Esophagus muscularis mucosa (tissue), 4 donors: ENCODE results near the gene FOXL2. TPM values are rescaled to one million over a fixed set of nuclear protein-coding genes. Genes with fewer than 3 reads are reported as not detected.
"Not testable (repeated sequence)": the region's sequence is repeated elsewhere in the genome, so short reads cannot be mapped to it uniquely, and the experiment has no call there.

Experiments used
- DNase-seq: peaks from one replicate; pipeline ENCODE4 v3.0.0-alpha.2; 2017; ENCODE audit errors: extremely low spot score
- H3K27ac ChIP-seq, 4 donors: fragments of 200-600 bp; sonication (generic); replicated peaks in 1 of 4; 1 replicate in 3 of 4; 2 replicates in 1 of 4; pipeline ENCODE4 v1.5.1; 2016 to 2019; ENCODE audit warnings: mild to moderate bottlenecking in 1 of 4
- H3K27me3 ChIP-seq, 4 donors: fragments of 200-600 bp; sonication (generic); one replicate each; pipeline versions ENCODE4 v1.5.1 to v1.6.0; 2016 to 2019
- H3K36me3 ChIP-seq, 4 donors: fragments of 200-600 bp; sonication (generic); one replicate each; pipeline ENCODE4 v1.5.1; 2016 to 2019
- H3K4me1 ChIP-seq, 4 donors: fragments of 200-600 bp; sonication (generic); one replicate each; pipeline ENCODE4 v1.5.1; 2016 to 2019
- H3K4me3 ChIP-seq, 4 donors: fragments of 200-600 bp; sonication (generic); 1 replicate in 2 of 4; 2 replicates in 2 of 4; pipeline ENCODE4 v1.5.1; 2016 to 2019; ENCODE audit warnings: mild to moderate bottlenecking in 4 of 4, moderate library complexity in 1 of 4
- H3K9me3 ChIP-seq, 4 donors: fragments of 200-600 bp; sonication (generic); 1 replicate in 3 of 4; 2 replicates in 1 of 4; pipeline ENCODE4 v1.5.1; 2016 to 2019
- CTCF ChIP-seq, 3 experiments: fragments of 200-600 bp in 2 of 3; fragments of 450-650 bp in 1 of 3; sonication (generic) in 2 of 3; IDR thresholded peaks; one replicate each; pipeline ENCODE4 v1.5.1; 2017 to 2019; ENCODE audit warnings: antibody characterized with exemption in 3 of 3, mild to moderate bottlenecking in 2 of 3, moderate library complexity in 1 of 3
- EP300 ChIP-seq: sonication (generic); formaldehyde crosslinking; IDR thresholded peaks from one replicate; pipeline ENCODE4 v1.6.1; 2017; ENCODE audit warnings: antibody characterized with exemption
- POLR2A ChIP-seq: fragments of 450-650 bp; IDR thresholded peaks from one replicate; pipeline ENCODE4 v1.6.1; 2017; ENCODE audit warnings: antibody characterized with exemption, moderate library complexity, mild to moderate bottlenecking, low read depth
- POLR2AphosphoS5 ChIP-seq, 2 donors: sonication (generic); formaldehyde crosslinking; IDR thresholded peaks; one replicate each; pipeline ENCODE4 v1.6.1; 2017; ENCODE audit warnings: antibody characterized with exemption in 2 of 2
- WGBS: methylation state at CpG from one replicate; pipeline ENCODE4 v1.1.5; 2018; 5-methylcytosine and 5-hydroxymethylcytosine counted together
- intact Hi-C: fragments of 100-400 bp; cut with DNase I; formaldehyde crosslinking; loops from one replicate; pipeline ENCODE4 v1.15.1; 2023
- total RNA-seq, 4 donors: library from RNA; depleted of rRNA; stranded (reverse); fragments of >200 nt; gene quantifications; one replicate each; pipeline versions ENCODE4 v1.1.0 to v1.2.1, GENCODE V29; 2016

FOXL2 gene
- total RNA-seq, 4 donors from 2014 or later = 0.17 to 0.26 TPM; not detected in 2

- H3K9me3 ChIP-seq = no peaks in the 10 kb centered on the region
- H3K36me3 ChIP-seq = no peaks in the 10 kb centered on the region
- peaks cover 0 to 4% (median 3%) of the 10 kb centered on the region in 4 donors for H3K4me1 ChIP-seq
- intact Hi-C loops = no loop called here
- DNase-seq = no peak
- peaks cover 0 to 12% (median 0%) of the 10 kb centered on the region in 4 donors for H3K27me3 ChIP-seq
- peak; percentile 72 to 96 (median 83) for TF ChIP-seq CTCF (IDR thresholded peaks at IDR 0.05)
- no peak for TF ChIP-seq POLR2A
- WGBS = 33% methylated on average over 6 of the region's 6 CpGs
- no peak overlapping the region for H3K27ac ChIP-seq
- peak overlapping the region in 1 of 4 donors; percentile 10 for H3K4me3 ChIP-seq
Observed at GRCh38 chr3:138923531-138923994, 23.4 kb downstream of the FOXL2 start.

- intact Hi-C loops, DNase-seq, H3K4me1 ChIP-seq, H3K4me3 ChIP-seq, H3K9me3 ChIP-seq, H3K36me3 ChIP-seq, H3K27ac ChIP-seq: not testable (repeated sequence)
- WGBS = 87% methylated on average over 6 of the region's 6 CpGs
- H3K27me3 ChIP-seq = peaks cover 0 to 12% (median 0%) of the 10 kb centered on the region in 4 donors
Observed at GRCh38 chr3:138922400-138922799, 24.5 kb downstream of the FOXL2 start.

GRCh38 chr3:138921316-138922292, 25.3 kb downstream of the FOXL2 start:
- WGBS = 82% methylated on average over 8 of the region's 8 CpGs
- no peaks in the 10 kb centered on the region for H3K9me3 ChIP-seq
- TF ChIP-seq POLR2A (no peak), CTCF (IDR thresholded peaks at IDR 0.05) (no peak), POLR2AphosphoS5 (IDR thresholded peaks at IDR 0.05) (no peak), EP300 (no peak)
- H3K36me3 ChIP-seq = no peaks in the 10 kb centered on the region
- H3K27ac ChIP-seq = no peak overlapping the region
- intact Hi-C loops = no loop called here
- no peak overlapping the region for H3K4me3 ChIP-seq
- H3K27me3 ChIP-seq = peaks cover 0 to 12% (median 0%) of the 10 kb centered on the region in 4 donors
- DNase-seq = no peak
- peaks cover 0 to 6% (median 4%) of the 10 kb centered on the region in 4 donors for H3K4me1 ChIP-seq

GRCh38 chr3:138919325-138919724, 27.6 kb downstream of the FOXL2 start:
- TF ChIP-seq POLR2A = no peak
- TF ChIP-seq CTCF (IDR thresholded peaks at IDR 0.05) = no peak
- TF ChIP-seq POLR2AphosphoS5 (IDR thresholded peaks at IDR 0.05) = no peak
- no peak for TF ChIP-seq EP300
- intact Hi-C loops = loop anchor here (10.0 kb wide), 1 partner anchor 145 kb away; no protein-coding TSS in a partner anchor
- Histone ChIP-seq H3K27me3 (peaks cover 0 to 9% (median 0%) of the 10 kb centered on the region in 4 donors), H3K4me3 (no peak overlapping the region), H3K9me3 (no peaks in the 10 kb centered on the region), H3K36me3 (no peaks in the 10 kb centered on the region), H3K4me1 (peaks cover 0 to 23% (median 18%) of the 10 kb centered on the region in 4 donors), H3K27ac (no peak overlapping the region)
- DNase-seq = no peak
- WGBS = 79% methylated on average over 4 of the region's 4 CpGs

GRCh38 chr3:138916824-138917223, 30.1 kb downstream of the FOXL2 start:
- WGBS = 61% methylated on average over 2 of the region's 2 CpGs
- intact Hi-C loops = loop anchor here (2.0 to 10.0 kb wide), 2 partner anchors 142 to 216 kb away; no protein-coding TSS in a partner anchor

More at GRCh38 chr3:138916824-138917223, 30.1 kb downstream of the FOXL2 start:
- H3K4me3 ChIP-seq = no peak overlapping the region
- no peak for DNase-seq
- no peak overlapping the region for H3K27ac ChIP-seq
- peaks cover 0 to 20% (median 15%) of the 10 kb centered on the region in 4 donors for H3K4me1 ChIP-seq
- H3K27me3 ChIP-seq = no peaks in the 10 kb centered on the region
- TF ChIP-seq POLR2AphosphoS5 (IDR thresholded peaks at IDR 0.05) (no peak), CTCF (IDR thresholded peaks at IDR 0.05) (no peak), EP300 (no peak)
- H3K9me3 ChIP-seq = no peaks in the 10 kb centered on the region
- no peaks in the 10 kb centered on the region for H3K36me3 ChIP-seq
